Measurements from ENCODE around the gene TMEM86B. TPM values are rescaled to one million over a fixed set of nuclear protein-coding genes. Genes with fewer than 3 reads are reported as not detected.
A peak's percentile ranks its signal among the peaks of the same experiment; 100 is the strongest.

Gene TMEM86B
- polyA plus RNA-seq, 1 donor (not counting 4 experiments of a cell fraction or from before 2014, with no cell fraction given), result 0.60 TPM

DNA sequence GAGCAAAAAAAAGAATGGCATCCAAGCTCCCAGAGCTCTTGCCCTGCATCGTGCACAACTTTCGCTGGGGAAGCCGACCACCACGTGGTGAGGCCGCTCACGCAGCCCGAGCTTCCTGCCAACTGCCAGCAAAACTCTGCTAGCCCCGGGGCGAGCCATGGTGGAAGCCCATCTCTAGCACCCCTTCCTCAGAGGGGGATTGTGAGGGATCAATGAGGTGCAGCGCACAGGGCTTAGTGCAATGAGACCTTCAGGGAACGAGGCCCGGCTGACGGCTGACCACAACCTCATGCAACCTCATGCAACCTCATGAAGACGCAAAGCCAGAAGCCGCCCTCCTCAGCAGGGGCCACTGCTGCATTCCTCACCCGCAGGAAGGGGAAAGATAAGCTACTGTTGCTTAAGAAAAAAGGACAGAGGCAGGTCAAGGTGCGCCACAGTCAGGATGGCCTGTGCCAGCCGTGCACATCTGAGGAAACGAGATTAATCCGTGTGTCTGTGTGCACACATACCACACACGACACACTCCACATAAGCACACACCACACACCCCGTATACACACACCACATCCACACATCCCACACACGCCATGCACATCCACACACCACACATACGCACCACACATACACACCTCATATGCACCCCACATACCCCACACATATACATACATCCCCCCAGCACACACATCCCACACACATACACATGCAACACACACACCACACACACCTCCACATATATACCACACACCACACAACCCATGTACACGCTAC, 41.8 kb upstream of the TMEM86B start:
- TF ChIP-seq CTCF (optimal IDR thresholded peaks at IDR 0.05 in 1 of 3, IDR thresholded peaks at IDR 0.05 in 1 of 3, conservative IDR thresholded peaks at IDR 0.05 in 1 of 3; ENCODE audit: extremely low read depth in 1 of 3, insufficient read depth in 2 of 3, low read length in 3 of 3) (no peak), EZH2 (IDR thresholded peaks at IDR 0.05; ENCODE audit: low read length) (no peak)
- no peaks in the 10 kb centered on the region for H3K9me3 ChIP-seq (ENCODE audit: control insufficient read depth, low read depth, low read length)
- H3K36me3 ChIP-seq (ENCODE audit: control insufficient read depth in 2 of 2, extremely low read depth in 1 of 2, insufficient read depth in 2 of 2, low read length in 2 of 2), result peaks cover 8 to 15% of the 10 kb centered on the region in 2 experiments
- H3K9ac ChIP-seq (ENCODE audit: control insufficient read depth, extremely low read depth, insufficient read depth, low read length), result no peak overlapping the region
- no peak overlapping the region for H3K4me3 ChIP-seq (ENCODE audit: control insufficient read depth in 2 of 3, extremely low read depth in 1 of 3, insufficient read depth in 2 of 3, low read depth in 1 of 3, low read length in 3 of 3)
- no peak overlapping the region for H3K27ac ChIP-seq (ENCODE audit: control insufficient read depth, insufficient read depth, low read length)
- H3K27me3 ChIP-seq (ENCODE audit: control insufficient read depth, extremely low read depth, insufficient read depth, low read length), result no peaks in the 10 kb centered on the region
- dilution Hi-C loops (cut with MboI; ENCODE audit: extremely low pct_ligation_motif_present, low sequenced_read_pairs), result no loop called here
- no peaks in the 10 kb centered on the region for H3K4me1 ChIP-seq (ENCODE audit: control insufficient read depth, extremely low read depth, insufficient read depth, low read length)
- no peaks in the 10 kb centered on the region for H3K9me1 ChIP-seq (ENCODE audit: control insufficient read depth, extremely low read depth, insufficient read depth, low read length)
- DNase-seq (ENCODE audit: low read depth, low spot score) (no peak), FAIRE-seq (peak; percentile 29)
- no peak overlapping the region for H3K4me2 ChIP-seq (ENCODE audit: control insufficient read depth, extremely low read depth, insufficient read depth, low read depth, low read length)
- H3K79me2 ChIP-seq (ENCODE audit: control insufficient read depth, insufficient read depth, low read length), result peaks cover 3% of the 10 kb centered on the region
- H2AFZ ChIP-seq (ENCODE audit: control insufficient read depth, low read length), result no peak overlapping the region
- H4K20me1 ChIP-seq (ENCODE audit: control insufficient read depth, extremely low read depth, insufficient read depth, low read length), result no peaks in the 10 kb centered on the region

- no peak overlapping the region for H2AFZ ChIP-seq (ENCODE audit: control insufficient read depth, low read length)
- no peak overlapping the region for H3K4me3 ChIP-seq (ENCODE audit: control insufficient read depth in 2 of 3, extremely low read depth in 1 of 3, insufficient read depth in 2 of 3, low read depth in 1 of 3, low read length in 3 of 3)
- no peak overlapping the region for H3K9ac ChIP-seq (ENCODE audit: control insufficient read depth, extremely low read depth, insufficient read depth, low read length)
- no peaks in the 10 kb centered on the region for H3K4me1 ChIP-seq (ENCODE audit: control insufficient read depth, extremely low read depth, insufficient read depth, low read length)
- FAIRE-seq, result no peak
- peaks cover 8 to 10% of the 10 kb centered on the region in 2 experiments for H3K36me3 ChIP-seq (ENCODE audit: control insufficient read depth in 2 of 2, extremely low read depth in 1 of 2, insufficient read depth in 2 of 2, low read length in 2 of 2)
- no peaks in the 10 kb centered on the region for H3K9me1 ChIP-seq (ENCODE audit: control insufficient read depth, extremely low read depth, insufficient read depth, low read length)
- no peaks in the 10 kb centered on the region for H3K9me3 ChIP-seq (ENCODE audit: control insufficient read depth, low read depth, low read length)
- H3K27me3 ChIP-seq (ENCODE audit: control insufficient read depth, extremely low read depth, insufficient read depth, low read length), result no peaks in the 10 kb centered on the region
- H4K20me1 ChIP-seq (ENCODE audit: control insufficient read depth, extremely low read depth, insufficient read depth, low read length), result no peaks in the 10 kb centered on the region
- DNase-seq (ENCODE audit: low read depth, low spot score), result no peak
- H3K27ac ChIP-seq (ENCODE audit: control insufficient read depth, insufficient read depth, low read length), result no peak overlapping the region
- TF ChIP-seq CTCF (optimal IDR thresholded peaks at IDR 0.05 in 1 of 3, IDR thresholded peaks at IDR 0.05 in 1 of 3, conservative IDR thresholded peaks at IDR 0.05 in 1 of 3; ENCODE audit: extremely low read depth in 1 of 3, insufficient read depth in 2 of 3, low read length in 3 of 3), result no peak
- TF ChIP-seq EZH2 (IDR thresholded peaks at IDR 0.05; ENCODE audit: low read length), result no peak
- no peak overlapping the region for H3K4me2 ChIP-seq (ENCODE audit: control insufficient read depth, extremely low read depth, insufficient read depth, low read depth, low read length)
- dilution Hi-C loops (cut with MboI; ENCODE audit: extremely low pct_ligation_motif_present, low sequenced_read_pairs), result no loop called here
- H3K79me2 ChIP-seq (ENCODE audit: control insufficient read depth, insufficient read depth, low read length), result peaks cover 3% of the 10 kb centered on the region
Measured at GRCh38 chr19:55269299-55269698, 40.7 kb upstream of the TMEM86B start.
